ENCODE measurements around the gene SYNE3.
A peak's percentile ranks its signal among the peaks of the same experiment; 100 is the strongest.

The SYNE3 gene

GRCh38 chr14:95489214-95490137 is 27.0 kb downstream of the SYNE3 start:
- DNase-seq (ENCODE audit: low spot score): no peak

DNA sequence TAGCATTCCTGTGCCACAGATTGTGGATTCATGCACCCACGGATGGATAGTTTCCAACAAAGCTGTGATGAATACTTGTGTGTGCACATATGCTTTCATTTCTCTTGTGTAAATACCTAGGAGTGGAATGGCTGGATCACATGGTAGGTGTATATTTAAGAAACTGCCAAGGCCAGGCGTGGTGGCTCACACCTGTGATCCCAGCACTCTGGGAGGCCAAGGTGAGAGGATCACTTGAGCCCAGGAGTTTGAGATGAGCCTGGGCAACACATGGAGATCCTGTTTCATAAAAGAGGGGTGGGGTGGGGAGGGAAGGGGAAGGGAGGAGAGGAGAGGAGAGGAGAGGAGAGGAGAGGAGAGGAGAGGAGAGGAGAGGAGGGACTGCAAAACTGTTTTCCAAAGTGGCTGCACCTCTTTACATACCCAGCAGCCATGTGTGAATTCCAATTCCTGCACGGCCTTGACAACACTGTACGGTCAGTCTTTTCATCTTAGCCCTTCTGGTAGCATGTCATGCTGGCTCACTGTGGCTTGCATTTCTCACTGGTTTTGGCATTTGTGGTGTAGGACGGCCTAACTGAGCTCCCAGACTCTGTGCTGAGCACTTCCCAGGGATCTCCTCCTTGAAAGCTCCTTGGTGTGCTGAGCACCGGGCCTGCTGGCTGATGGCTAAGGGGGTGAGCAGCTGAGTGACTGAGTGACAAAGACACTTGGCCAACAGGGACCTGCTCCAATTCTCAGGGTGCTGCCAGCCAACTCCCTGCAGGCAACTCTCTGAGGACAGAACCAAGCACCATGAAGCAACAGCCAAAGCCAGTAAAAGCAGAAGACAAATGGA is 27.9 kb downstream of the SYNE3 start:
- DNase-seq (ENCODE audit: low spot score): peak; percentile 63

DNA sequence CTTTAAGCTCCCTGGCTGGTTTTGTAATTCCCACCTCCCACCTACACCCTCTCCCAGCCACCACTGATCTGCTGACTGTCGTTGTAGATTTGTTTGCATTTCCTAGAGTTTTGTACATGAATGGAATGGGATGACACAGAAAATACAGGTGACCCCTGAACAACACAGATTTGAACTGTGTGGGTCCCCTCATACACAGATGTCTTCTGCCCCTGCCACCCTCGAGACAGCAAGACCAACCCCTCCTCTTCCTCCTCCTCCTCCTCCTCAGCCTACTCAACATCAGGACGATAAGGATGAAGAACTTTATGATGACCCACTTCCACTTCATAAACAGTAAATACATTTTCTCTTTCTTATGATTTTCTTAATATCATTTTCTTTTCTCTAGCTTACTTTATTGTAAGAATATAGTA is 28.8 kb downstream of the SYNE3 start:
- no peak for DNase-seq (ENCODE audit: low spot score)

DNA sequence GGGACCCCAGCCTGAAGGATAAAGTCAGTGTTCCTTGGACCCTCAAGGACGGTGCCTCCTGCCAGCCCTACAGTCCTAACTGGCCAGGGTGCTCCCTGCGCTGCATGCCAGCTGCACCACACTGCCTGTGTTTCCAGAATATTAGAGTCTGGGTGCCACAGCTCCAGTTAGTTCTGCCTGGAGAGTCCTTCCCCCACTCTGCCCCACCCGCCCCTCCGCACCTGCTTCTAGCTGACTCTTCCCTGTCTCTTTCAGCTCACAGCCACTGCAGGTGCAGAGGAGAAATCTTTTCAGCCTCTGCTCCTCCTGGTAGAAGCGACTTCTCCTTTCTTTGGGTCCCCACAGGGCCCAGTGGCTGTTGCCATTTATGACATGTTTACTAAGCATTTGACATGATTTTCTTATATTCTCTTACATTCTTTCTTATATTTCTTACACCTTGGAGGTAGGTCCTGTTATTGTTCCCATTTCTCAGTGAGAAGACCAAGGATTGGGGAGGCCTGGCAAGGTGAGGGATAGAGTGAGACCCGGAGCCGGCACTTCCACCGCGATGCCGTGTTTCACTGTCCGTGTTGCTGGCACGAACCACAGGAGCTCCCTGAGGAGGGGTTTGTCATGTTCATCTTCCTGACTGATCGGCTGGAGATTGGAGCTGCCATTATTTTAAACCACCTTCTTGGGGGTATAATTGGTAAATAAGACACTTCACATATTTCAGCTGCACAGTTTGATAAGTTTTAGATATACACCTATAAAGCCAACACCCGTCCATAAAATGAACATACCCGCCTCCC is 29.4 kb downstream of the SYNE3 start:
- no peak for DNase-seq (ENCODE audit: low spot score)

- DNase-seq (ENCODE audit: low spot score): no peak
Observed at GRCh38 chr14:95485222-95485819, 31.1 kb downstream of the SYNE3 start.

DNA sequence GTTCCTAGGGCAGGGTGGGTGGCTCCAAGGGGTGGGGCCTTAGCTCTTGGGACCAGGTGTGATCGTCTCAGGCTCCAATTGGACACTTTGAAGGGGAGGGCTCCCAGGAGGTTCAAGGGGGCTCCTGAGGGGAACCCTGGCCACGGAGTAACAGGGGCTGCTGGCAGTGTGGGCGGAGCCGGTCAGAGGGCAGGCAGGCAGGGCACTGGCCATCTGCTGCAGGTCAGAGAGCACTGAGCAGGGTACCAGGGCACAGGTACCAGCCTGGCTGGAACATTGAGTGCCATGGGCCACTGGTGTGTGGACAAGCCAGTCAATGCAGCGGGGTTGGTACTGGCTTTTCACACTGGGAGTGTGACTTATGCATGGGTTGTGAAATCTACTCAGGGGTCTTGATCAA is 32.2 kb downstream of the SYNE3 start:
- no peak for DNase-seq (ENCODE audit: low spot score)

- DNase-seq (ENCODE audit: low spot score): peak; percentile 93
Observed at GRCh38 chr14:95483309-95484165, 32.9 kb downstream of the SYNE3 start.

GRCh38 chr14:95482627-95483308 is 33.7 kb downstream of the SYNE3 start:
- no peak for DNase-seq (ENCODE audit: low spot score)

DNA sequence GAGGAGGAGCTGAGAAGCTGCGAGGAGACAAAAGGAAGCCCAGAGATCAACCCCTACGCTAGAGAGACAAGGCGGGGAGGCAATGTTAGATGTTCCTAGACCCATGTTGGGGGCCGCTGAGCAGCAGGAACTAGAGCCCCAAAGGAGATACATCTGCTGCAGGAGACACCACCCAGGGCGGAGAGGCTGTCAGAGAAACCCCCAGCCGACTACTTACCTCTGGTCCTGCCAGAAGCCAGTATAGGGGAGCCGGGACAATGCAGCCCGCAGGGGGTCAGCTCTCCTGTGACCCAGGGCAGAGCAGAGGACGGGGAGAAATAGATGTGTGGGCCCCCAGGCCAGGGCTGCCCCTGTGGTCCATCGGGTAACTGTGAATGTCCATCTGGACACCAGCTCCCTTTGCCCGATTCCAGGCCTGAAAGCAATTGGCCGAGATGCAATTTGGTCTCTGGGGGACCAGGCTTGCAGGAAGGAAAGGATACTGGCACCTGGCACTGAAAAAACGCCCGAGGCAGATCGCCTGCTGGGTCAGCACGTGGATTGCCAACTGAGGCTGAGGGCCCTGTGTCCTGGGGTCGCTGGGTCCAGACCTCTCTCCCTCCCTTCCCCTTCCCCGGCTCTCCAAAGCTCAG is 34.9 kb downstream of the SYNE3 start:
- DNase-seq (ENCODE audit: low spot score): no peak

DNA sequence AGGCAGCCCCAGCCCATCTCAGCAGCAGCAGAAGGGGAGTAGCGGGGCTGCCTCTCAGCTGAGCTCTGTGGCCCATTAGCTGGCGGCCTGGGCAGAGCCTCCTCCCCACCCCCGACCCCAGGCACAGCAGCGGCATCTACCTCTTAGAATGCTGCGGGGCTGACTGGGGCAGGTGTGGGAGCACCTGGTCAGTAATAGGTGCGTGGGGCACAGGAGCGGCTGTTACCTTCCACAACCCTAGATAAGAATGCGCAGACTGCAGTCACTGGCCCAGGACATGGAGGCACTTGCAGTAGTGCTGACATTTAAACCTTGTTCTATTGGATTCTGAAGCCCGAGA is 35.6 kb downstream of the SYNE3 start:
- no peak for DNase-seq (ENCODE audit: low spot score)

DNA sequence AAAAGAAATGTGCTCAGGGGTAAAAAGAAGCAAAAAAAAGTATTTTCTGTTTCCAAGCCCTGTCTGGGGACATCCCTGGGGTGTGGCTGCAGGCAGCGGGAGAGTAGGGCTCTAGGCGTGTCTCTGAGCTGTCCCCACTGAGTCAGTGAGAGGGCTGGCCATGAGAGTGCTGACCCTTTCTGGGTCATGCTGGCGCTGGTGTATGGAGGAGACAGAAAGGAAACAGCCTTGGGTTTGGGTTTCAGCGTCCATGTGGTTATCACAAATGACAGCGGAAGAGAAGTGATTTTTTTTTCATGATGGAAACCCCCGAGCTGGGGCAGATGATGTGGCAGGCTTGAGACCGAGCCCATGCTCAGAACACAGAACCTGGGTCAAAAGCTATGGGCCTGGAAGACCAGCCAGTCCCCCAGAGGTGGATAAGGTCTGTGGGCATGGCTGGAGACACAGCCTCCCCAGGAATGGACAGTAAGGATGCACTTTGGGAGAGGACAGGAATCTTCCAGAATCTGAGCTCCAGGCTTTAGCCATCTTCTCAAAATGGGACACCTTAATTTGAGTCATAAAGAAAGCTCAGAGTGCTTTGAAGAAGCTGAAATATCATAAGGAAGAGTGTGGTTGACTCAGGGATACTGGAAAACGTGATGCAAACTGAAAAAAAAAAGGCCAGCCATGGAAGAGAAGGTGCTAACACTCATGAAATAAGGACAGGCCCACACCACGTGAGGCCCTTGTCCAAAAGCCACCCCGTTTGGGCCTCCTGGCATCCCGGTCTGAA is 36.2 kb downstream of the SYNE3 start:
- DNase-seq (ENCODE audit: low spot score): peak; percentile 74

GRCh38 chr14:95479494-95479893 is 37.0 kb downstream of the SYNE3 start:
- DNase-seq (ENCODE audit: low spot score): no peak

- DNase-seq (ENCODE audit: low spot score): no peak
Observed at GRCh38 chr14:95478818-95479217, 37.6 kb downstream of the SYNE3 start.

DNA sequence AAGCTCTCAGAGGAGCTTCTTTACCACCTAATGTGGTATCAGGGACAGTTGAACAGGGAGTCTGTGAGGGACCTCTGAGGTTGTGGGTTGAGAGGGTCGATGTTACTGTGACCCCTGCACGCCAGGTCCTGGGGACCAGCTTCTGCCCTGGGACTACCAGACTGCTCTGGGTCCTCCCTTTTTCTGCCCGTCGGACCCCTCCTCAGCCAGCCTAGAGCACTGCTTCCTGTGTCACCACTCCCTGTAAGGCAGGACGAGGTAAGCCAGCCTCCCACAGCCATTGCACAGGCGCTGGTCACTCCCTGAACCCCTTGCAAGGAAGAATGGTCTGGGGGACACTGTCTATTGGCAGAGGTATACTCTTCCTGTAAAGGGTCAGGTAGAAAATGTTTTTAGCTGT is 38.1 kb downstream of the SYNE3 start:
- DNase-seq (ENCODE audit: low spot score): no peak

GRCh38 chr14:95477411-95478269 is 38.8 kb downstream of the SYNE3 start:
- no peak for DNase-seq (ENCODE audit: low spot score)

GRCh38 chr14:95476747-95477146 is 39.7 kb downstream of the SYNE3 start:
- no peak for DNase-seq (ENCODE audit: low spot score)

GRCh38 chr14:95475540-95476240 is 40.8 kb downstream of the SYNE3 start:
- no peak for DNase-seq (ENCODE audit: low spot score)
